Astrocyte of the hippocampus (primary cell): ENCODE data around the gene RRP8.

ENCODE experiments used
- DNase-seq: peaks from one replicate; pipeline ENCODE4 v3.0.0; 2011; ENCODE audit warnings: low read depth, low spot score

The RRP8 gene

GRCh38 chr11:6568191-6568918 is 35.1 kb downstream of the RRP8 start:
- peak; percentile 93 for DNase-seq

DNA sequence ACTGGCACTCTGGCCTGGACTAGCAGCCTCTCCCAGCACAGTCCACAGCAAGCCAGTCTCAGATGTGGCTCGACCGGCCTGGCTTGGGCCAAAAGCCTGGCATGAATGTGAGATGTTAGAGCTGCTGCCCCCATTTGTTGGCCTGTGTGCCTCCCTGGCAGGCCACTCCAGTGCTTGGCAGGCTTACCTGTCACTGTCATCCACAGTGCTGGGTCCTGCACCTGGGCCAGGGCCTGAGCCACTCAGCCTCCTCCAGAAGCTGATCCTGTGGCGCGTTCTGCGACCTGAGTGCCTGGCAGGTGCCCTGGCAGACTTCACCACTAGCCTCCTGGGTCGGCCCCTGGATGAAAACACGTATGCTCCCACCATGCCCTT is 36.1 kb downstream of the RRP8 start:
- no peak for DNase-seq

DNA sequence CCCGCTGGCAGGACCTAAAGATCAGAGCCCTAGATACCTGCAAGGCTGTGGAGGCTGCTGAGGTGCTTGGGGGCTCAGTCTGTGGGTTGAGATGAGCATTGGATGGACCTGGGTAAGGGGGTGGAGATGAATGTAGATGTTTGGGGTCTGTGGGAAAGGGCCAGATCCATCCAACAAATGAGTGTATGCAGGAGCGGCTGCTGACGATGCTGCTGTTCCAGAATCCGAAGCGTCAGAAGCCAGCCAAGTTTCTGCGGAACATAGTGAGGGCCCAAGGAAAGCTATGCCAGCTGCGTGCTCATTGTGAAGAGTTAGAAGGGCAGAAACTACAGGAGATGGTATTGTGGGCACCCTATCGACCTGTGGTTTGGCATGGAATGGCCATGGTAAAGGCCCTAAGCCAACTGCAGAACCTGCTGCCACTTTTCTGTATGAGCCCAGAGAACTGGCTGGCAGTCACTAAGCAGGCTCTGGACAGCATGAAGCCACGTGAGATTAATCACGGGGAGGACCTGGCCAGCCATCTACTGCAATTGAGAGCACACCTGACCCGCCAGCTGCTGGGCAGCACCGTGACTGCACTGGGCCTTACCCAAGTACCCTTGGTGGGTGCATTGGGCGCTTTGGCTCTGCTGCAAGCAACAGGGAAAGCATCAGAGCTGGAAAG is 36.6 kb downstream of the RRP8 start:
- DNase-seq, result peak; percentile 51

DNA sequence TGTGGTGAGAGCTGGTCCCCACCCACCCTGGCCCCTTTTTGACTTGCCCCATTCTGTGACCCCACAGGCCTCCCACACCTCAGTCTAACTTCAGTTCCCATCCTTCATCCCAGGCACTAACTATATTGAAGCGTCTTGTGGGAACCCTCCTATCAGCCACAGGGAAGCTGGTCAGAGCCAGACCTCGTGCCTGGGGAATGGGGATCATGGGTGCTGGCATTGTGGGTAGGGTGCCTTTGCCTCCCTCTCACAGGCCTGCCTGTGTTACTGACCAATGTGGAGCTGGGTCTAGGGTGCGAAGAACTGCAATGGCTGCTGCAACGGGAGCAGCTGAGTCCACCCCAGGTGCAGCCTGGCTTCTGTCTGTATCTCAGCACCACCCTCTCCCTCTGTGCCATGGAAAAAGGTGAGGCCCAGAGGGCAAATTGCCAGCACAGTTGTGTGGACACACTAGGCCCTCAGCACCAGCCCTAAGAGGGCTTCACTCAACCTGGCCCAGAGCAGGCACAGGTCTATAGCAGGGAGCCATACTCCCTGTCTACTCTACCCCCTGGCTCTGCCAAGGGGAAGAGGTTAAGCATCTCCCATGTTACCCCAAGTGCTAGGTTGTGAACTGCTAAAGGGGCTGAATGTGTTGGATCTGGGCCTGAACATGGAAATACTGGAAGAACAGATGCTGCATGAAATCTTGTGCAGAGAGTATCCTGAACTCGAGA is 37.3 kb downstream of the RRP8 start:
- no peak for DNase-seq

DNA sequence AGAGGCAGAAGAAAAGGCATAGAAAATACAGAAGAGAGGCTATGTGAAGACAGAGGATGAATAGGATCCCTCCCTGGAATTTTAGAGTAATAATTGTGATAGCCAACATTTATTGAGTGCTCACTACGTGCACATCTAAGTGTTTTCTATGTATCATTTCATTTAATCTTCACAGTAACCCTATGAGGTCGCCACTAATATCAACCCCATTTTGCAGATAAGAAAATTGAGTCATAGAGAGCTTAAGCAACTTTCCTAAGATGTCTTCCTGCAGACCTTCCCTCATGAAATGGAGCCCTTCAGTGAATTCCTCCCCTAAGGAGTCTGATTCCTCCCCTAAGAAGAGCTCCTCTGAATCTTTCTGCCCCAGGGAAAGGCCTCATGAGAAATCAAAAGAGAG is 38.1 kb downstream of the RRP8 start:
- DNase-seq, result no peak

GRCh38 chr11:6563667-6564066 is 39.7 kb downstream of the RRP8 start:
- DNase-seq, result no peak

DNA sequence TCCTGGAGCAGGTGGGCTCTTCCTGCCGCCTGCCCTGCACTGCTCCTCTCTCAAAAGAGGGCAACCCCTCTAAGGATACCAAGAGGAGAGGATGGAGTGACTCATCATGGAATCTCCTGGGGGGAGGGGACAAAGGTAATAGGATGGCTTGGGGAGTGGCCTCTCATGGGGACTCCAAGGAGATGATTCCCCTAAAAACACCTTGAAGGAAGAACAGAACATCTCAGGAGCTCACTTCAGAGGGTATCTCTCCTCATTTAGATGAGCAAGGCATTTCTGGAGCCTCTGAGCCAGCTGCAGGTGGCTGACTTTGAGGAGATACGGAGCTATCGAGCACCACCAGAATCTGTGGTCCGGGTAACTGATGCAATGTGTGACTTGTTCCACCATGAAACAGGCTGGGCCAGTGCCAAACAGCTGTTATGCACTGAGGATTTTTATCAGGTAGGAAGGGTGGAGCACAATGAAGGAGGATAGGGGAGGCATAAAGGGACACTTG is 40.2 kb downstream of the RRP8 start:
- DNase-seq, result no peak

- no peak for DNase-seq
Observed at GRCh38 chr11:6561288-6561687, 42.1 kb downstream of the RRP8 start.

- no peak for DNase-seq
Observed at GRCh38 chr11:6559369-6559768, 44.0 kb downstream of the RRP8 start.

- DNase-seq, result no peak
Observed at GRCh38 chr11:6557761-6558674, 45.4 kb downstream of the RRP8 start.

- no peak for DNase-seq
Observed at GRCh38 chr11:6557063-6557462, 46.4 kb downstream of the RRP8 start.

- DNase-seq, result no peak
Observed at GRCh38 chr11:6556139-6556949, 47.1 kb downstream of the RRP8 start.

- DNase-seq, result no peak
Observed at GRCh38 chr11:6554828-6555706, 48.3 kb downstream of the RRP8 start.

- DNase-seq, result no peak
Observed at GRCh38 chr11:6553634-6554033, 49.8 kb downstream of the RRP8 start.

- DNase-seq, result no peak
Observed at GRCh38 chr11:6548641-6549040, 54.8 kb downstream of the RRP8 start.

DNA sequence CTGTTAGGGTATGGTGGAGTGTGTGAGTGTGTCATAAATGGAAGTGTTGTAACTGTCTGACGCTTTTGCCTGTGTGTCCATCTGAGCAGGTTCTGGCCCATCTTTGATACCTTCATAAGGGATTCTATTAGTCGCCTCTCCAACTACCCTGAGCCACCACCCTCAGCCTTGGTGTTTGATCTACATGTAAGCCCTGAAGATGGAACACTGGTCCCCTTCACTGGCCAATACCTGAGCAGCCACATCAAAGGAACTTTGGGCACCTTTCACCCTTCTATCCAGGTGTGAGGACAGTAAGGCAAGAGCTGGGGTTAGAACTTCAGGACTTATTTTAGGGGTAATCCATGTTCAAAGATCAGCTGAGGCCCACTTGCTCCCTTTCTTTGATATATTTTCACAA is 55.3 kb downstream of the RRP8 start:
- no peak for DNase-seq

GRCh38 chr11:6547177-6547576 is 56.2 kb downstream of the RRP8 start:
- no peak for DNase-seq

DNA sequence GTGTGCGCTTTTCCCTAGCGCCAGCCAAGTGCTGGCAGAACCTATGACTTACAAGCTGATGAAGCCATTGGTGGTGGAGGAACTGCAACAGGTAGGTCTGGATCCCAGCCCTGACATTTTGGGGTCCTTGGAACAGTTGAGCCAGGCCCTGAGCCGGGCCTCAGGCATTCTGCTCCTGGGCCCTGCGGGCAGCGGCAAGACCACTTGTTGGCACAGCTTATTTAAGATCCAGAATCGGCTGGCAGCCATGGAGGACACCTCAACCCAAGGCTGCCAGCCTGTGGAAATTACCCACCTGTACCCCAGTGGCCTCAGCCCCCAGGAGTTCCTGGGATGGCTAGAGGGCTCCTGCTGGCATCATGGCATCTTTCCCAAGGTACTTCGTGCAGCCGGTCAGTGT is 56.7 kb downstream of the RRP8 start:
- DNase-seq, result no peak

GRCh38 chr11:6545917-6546605 is 57.4 kb downstream of the RRP8 start:
- no peak for DNase-seq
